NCI-H2081 treated with DMSO at 0.1 percent for 48 hours (cell line): ENCODE results near the gene SYN1.

Experiments used
- DNase-seq: peaks from one replicate; lab custom pipeline; 2025; lab: John Stamatoyannopoulos, UW

SYN1 gene

DNA sequence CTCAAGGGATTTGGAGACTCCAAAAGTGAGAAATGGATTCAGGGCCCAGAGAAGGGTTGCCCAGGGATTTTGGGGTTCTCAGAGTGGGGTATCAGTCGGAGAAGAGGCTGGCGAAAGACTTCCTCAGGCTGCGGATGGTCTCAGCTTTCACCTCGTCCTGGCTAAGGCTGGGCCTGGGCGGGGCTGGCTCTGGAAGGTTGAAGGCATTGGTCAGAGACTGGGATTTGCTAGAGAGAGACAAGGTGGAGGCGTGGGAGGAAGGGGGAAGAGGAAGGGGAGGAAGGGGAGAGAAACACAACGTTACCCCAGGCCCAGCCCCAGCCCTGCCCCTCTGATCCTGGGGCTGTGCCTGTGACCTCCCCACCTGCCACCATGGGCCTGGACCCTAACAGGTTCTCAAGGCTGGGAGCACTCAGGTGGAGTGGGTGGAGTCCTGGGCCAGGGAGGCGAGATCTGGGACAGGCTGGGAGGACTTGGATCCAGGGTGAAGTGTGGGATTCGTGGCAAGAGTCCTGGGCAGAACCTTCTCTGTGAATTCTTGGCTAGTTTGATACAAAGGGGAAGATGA, 46.8 kb downstream of the SYN1 start:
- DNase-seq: no peak

DNA sequence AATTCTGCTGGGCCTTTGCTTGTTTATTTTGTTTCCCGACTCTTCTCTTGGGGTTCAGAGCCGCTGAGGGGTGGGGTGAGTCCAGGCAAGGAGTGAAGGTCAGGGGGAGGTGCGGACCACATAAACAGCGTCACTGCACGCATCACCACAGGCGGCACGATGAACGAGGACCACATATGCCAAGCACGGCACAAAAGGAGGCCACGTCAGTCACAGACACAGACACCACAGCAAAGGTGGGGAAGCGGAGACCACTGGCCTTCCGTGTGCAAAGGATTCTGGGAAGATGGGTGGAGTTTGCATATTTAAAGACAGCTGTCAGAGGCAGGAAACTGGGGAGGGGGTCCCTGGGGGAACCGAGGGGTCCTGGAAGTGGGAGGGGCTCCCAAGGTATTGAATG, 47.8 kb downstream of the SYN1 start:
- no peak for DNase-seq

DNA sequence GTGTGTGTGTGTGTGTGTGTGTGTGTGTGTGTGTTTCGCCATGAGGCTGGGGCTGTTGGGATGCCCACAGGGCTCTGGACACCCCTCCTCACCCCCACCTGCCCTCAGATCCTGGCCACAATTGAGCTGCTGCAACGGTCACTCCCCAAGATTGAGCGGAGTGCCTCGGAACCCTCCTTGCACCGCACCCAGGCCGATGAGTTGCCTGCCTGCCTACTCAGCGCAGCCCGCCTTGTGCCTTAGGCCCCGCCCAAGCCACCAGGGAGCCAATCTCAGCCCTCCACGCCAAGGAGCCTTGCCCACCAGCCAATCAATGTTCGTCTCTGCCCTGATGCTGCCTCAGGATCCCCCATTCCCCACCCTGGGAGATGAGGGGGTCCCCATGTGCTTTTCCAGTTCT, 48.4 kb downstream of the SYN1 start:
- no peak for DNase-seq

GRCh38 chrX:47570794-47571193, 48.9 kb downstream of the SYN1 start:
- no peak for DNase-seq

GRCh38 chrX:47568656-47569295, 50.9 kb downstream of the SYN1 start:
- no peak for DNase-seq

- DNase-seq: no peak
Observed at GRCh38 chrX:47566841-47567240, 52.8 kb downstream of the SYN1 start.

- no peak for DNase-seq
Observed at GRCh38 chrX:47564438-47565085, 55.1 kb downstream of the SYN1 start.

- no peak for DNase-seq
Observed at GRCh38 chrX:47563801-47564315, 55.8 kb downstream of the SYN1 start.

GRCh38 chrX:47562615-47563243, 56.9 kb downstream of the SYN1 start:
- no peak for DNase-seq

- DNase-seq: no peak
Observed at GRCh38 chrX:47561659-47562151, 58.0 kb downstream of the SYN1 start.

GRCh38 chrX:47560934-47561658, 58.6 kb downstream of the SYN1 start, which contains the start of gene ARAF:
Gene ARAF (plus strand): TSS chrX:47561205. CDS start chrX:47562968, 1,763 bp downstream.
- peak; percentile 86 for DNase-seq

DNA sequence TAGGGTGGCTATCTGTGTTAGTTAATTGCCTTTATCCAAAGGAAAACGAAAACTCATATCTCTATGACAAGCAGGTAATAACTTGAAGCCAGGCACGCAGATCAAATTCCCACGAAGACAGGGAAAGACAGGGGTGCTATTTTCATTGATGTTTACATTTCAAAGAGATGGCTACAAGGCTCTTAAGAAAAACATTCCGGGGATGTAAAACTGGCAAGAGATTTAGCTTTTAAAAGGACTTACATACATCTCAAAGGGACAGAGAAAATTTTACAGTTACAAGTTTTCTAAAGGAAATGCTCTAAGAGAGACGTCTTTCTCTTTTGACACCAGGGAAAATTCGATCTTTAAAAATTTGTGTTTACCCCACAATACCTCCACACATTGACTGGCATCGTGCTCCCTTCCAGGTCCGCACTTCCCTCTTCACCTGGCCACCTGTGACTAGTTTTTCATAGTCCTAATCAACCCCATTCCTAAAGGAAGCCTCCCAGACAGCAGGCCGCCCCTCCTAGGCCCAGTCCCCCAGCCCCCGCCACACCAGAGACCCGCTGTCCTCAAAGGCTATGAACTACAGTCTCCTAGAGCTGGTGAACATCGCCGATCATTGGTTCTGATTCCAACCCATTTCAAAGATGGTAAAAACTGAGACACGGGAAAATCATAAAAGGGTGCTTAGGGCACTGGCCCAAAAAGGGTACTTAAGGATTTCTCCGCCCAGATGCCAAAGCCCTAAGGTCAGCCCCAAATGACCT, 59.3 kb downstream of the SYN1 start:
- DNase-seq: no peak

GRCh38 chrX:47558436-47558835, 61.2 kb downstream of the SYN1 start:
- no peak for DNase-seq

DNA sequence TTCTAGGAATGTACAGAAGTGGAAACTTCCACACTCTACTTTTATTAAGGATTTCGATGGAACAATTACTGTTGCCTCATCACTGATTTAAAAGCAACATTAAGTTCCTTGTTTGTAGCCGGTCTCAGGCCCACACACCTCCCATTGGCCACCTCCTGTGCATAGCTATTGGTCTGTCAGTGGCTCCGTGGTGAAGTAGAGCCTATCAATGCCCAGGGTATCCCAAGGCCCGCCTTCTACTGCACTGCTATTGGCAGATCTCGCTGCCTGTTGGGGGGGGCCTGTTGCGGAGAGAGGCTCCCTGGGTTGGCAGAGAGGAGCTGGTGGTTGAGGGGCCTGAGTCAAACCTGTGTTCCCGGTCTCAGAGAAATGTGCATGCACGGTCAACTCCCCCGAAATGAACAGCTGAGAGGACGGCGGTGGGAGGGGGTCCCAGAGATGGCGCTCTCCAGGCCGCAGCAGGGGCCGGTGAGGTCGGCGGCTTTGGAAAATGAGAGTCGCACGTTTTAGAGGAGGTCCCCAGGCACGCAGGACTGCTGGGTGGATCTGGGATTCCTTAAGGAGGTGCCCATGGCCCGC, 63.5 kb downstream of the SYN1 start:
- no peak for DNase-seq

DNA sequence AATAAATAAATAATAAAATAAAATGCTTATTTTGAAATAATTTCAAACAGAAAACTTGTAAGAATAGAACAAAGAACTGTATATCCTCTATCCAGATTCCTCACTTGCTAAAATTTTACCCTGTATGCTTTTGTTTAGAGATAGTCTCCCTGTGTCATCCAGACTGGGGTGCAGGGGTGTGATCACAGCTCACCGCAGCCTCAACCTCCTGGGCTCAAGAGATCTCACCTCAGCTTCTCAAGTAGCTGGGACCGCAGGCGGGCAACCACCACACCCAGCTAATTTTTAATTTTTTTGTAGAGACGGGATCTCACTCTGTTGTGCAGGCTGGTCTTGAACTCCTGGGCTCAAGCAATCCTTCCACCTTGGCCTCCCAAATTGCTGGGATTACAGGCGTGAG, 76.2 kb downstream of the SYN1 start:
- no peak for DNase-seq

DNA sequence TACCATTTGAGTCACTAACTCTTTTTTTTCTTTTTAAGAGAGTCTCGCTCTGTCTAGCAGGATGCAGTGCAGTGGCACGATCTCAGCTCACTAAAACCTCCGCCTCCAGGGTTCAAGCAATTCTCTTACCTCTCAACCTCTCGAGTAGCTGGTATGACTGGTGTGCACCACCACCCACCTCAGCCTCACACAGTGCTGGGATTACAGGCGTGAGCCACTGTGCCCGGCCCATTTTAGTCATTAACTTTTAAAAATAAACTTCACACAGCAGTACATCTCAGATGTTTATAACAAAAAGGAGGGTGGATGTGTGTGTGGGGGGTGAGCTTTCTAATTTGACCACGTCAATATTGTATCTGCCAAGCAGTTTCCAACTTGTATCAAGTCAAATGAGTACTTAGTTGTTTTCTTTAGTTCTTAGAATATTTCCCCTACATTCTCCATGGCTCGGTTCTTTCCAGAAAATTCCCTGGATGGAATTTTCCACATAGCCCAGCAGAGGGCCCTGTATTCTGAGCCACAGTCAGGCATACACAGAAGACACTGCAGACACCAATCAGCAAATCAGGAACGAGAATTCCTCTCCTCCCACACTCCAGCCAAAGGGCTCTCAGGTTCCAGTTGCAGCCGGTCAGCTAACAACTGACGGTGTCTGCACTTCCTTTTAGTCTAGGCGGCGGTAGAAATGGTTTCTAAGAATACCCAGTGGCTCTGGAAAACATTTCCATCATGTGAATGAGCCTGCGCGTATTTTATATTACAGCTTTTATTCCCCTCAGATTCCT, 78.7 kb downstream of the SYN1 start:
- peak; percentile 80 for DNase-seq

DNA sequence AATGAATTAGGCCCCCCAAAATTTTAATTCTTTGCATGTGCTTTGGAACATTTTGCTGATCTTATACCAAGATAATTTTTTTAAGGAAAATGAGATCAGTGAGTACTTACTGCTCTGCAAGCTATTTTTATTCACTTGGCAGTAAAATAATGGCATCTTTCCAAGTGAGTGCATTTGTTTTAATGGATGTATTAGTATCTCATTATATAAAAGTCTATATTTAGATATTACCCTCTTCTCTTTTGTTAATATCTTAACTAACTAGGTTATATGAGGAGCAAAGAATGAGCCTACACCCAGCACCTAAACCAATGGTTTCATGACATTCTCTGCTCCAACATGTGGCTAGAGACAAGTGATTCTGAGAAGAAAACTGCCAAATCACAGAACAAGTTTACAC, 79.8 kb downstream of the SYN1 start:
- no peak for DNase-seq

- DNase-seq: no peak
Observed at GRCh38 chrX:47530049-47530448, 89.6 kb downstream of the SYN1 start.

GRCh38 chrX:47529548-47529947, 90.1 kb downstream of the SYN1 start:
- no peak for DNase-seq

DNA sequence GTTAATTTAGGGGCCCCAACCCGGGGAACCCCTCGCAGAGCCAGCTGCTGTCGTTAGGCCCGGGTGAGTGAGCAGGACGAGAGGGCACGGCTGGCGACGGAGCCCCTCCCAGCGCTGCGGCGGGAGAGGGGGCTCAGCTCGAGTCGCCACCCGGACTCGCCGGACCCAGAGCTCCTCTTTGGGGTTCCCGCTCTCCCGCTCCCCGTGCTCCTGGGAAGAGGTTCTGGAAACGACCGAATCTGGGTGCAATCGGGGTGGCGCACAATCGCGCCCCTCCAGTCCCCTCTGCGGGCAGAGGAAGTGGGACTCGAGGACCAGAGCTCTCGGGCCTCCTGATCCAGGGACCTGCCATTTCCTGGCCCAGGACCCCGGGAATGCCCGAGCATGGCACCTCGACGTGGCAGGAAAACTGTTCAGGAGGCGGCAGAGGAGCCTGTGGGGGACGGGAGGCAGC, 95.9 kb downstream of the SYN1 start:
- DNase-seq: no peak
